PC-3 (cell line): ENCODE measurements around the gene NLRP9. TPM values are rescaled to one million over a fixed set of nuclear protein-coding genes. Genes with fewer than 3 reads are reported as not detected.

ENCODE experiments used
- ATAC-seq: fragments of 200-7000 bp; cut with Tn5 transposase; 2 replicates; pipeline ENCODE4 v1.9.1; 2020; ENCODE audit warnings: mild to moderate bottlenecking, moderate library complexity
- BruUV-seq: library from RNA; stranded (reverse); fragments of 400-500 nt; replicated peaks from 2 replicates; lab custom pipeline; 2021; lab: Mats Ljungman, UMichigan
- CTCF ChIA-PET: fragments of 300-600 bp; sonication (Branson Sonifier 250); formaldehyde crosslinking; loops from one replicate; lab custom pipeline; 2022; ENCODE audit warnings: antibody characterized with exemption; lab: Charles Lee
- POLR2A ChIA-PET: fragments of 300-600 bp; sonication (Branson Sonifier 250); formaldehyde crosslinking; loops from one replicate; lab custom pipeline; 2022; ENCODE audit warnings: antibody characterized with exemption; ENCODE audit not compliant: unreplicated experiment; lab: Charles Lee
- DNase-seq: peaks from one replicate; pipeline ENCODE4 v3.0.0-alpha.2; 2015
- H2AFZ ChIP-seq: fragments of 300-600 bp; sonication (generic); 2 replicates; pipeline ENCODE4 v1.6.0; 2016; ENCODE audit warnings: antibody characterized with exemption, low read length
- H3F3A ChIP-seq: fragments of 300-600 bp; sonication (generic); one replicate; pipeline ENCODE4 v1.6.0; 2017; ENCODE audit warnings: antibody characterized with exemption, low read length, control low read depth, mild to moderate bottlenecking; ENCODE audit not compliant: unreplicated experiment
- H3K27ac ChIP-seq: fragments of 300-600 bp; sonication (generic); 2 replicates; pipeline ENCODE4 v1.5.1; 2016; ENCODE audit warnings: mild to moderate bottlenecking, low read length
- H3K27me3 ChIP-seq: fragments of 300-600 bp; sonication (generic); 2 replicates; pipeline ENCODE4 v1.6.1; 2016; ENCODE audit warnings: low read length, mixed read lengths
- H3K36me3 ChIP-seq: fragments of 300-600 bp; sonication (generic); 2 replicates; pipeline ENCODE4 v1.6.1; 2016; ENCODE audit warnings: low read depth, mixed run types, low read length, mixed read lengths
- H3K4me1 ChIP-seq: fragments of 300-600 bp; sonication (generic); 2 replicates; pipeline ENCODE4 v1.5.1; 2016; ENCODE audit warnings: low read length; ENCODE audit not compliant: insufficient read depth
- H3K4me2 ChIP-seq: fragments of 300-600 bp; sonication (generic); 2 replicates; pipeline ENCODE4 v1.6.0; 2016; ENCODE audit warnings: low read length
- H3K4me3 ChIP-seq: fragments of 300-600 bp; sonication (generic); 2 replicates; pipeline ENCODE4 v1.5.1; 2016; ENCODE audit warnings: mild to moderate bottlenecking, low read length, mixed read lengths
- H3K79me2 ChIP-seq: fragments of 300-600 bp; sonication (generic); 2 replicates; pipeline ENCODE4 v1.6.1; 2017; ENCODE audit warnings: low read length, mixed read lengths
- H3K9ac ChIP-seq: fragments of 300-600 bp; sonication (generic); 2 replicates; pipeline ENCODE4 v1.6.0; 2016; ENCODE audit warnings: mild to moderate bottlenecking, low read length
- H3K9me2 ChIP-seq: fragments of 300-600 bp; sonication (generic); replicated peaks from 2 replicates; pipeline ENCODE4 v1.6.1; 2016; ENCODE audit warnings: mixed run types, low read length, mixed read lengths
- H3K9me3 ChIP-seq: fragments of 300-600 bp; sonication (generic); 2 replicates; pipeline ENCODE4 v1.6.1; 2016; ENCODE audit warnings: low read length, mixed read lengths
- H4K20me1 ChIP-seq: fragments of 300-600 bp; sonication (generic); 2 replicates; pipeline ENCODE4 v1.6.1; 2016; ENCODE audit warnings: low read length, mixed read lengths
- CTCF ChIP-seq: fragments of 300-600 bp; sonication (generic); conservative IDR thresholded peaks from 2 replicates; pipeline ENCODE4 v1.5.1; 2017; ENCODE audit warnings: antibody characterized with exemption, low read depth, mild to moderate bottlenecking, low read length
- EZH2 ChIP-seq: fragments of 300-600 bp; sonication (generic); IDR thresholded peaks from one replicate; pipeline ENCODE4 v1.6.1; 2017; ENCODE audit warnings: antibody characterized with exemption, mild to moderate bottlenecking, low read length; ENCODE audit not compliant: unreplicated experiment
- EZH2phosphoT487 ChIP-seq: fragments of 300-600 bp; sonication (generic); IDR thresholded peaks from 2 replicates; pipeline ENCODE4 v1.6.1; 2018; ENCODE audit warnings: mild to moderate bottlenecking, antibody characterized with exemption, low read length, borderline replicate concordance
- intact Hi-C: fragments of 100-400 bp; cut with micrococcal nuclease; formaldehyde crosslinking; loops from 2 replicates; pipeline ENCODE4 v1.9.0; 2023
- total RNA-seq: library from RNA; depleted of rRNA; stranded (reverse); fragments of >200 nt; gene quantifications from 2 replicates; pipeline ENCODE4 v1.2.3, GENCODE V29; 2014

Gene NLRP9
- total RNA-seq, 1 experiment from 2014 or later: not detected

DNA sequence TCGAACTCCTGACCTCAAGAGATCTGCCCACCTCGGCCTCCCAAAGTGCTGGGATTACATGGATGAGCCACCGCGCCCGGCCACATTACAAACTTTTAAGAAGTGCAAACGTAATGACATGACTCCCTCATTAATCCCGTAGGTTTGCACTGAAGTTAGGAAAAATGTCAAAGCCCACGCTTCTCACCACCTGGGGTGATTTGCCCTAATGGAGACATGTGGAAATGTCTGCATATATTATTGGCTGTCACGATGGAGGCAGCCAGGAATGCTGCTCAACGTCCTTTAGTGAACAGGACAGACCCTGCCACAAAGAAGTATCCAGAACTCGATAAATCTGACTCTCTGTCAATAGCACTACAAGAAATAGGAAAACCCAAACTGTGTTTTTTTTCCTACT lies 21.0 kb downstream of the NLRP9 start:
- intact Hi-C loops: no loop called here
- DNase-seq: no peak
- no peak for ATAC-seq
- H3K4me2 ChIP-seq: no peak overlapping the region
- H3K27ac ChIP-seq: no peak overlapping the region
- no peaks in the 10 kb centered on the region for H3K9me2 ChIP-seq
- H3F3A ChIP-seq: no peaks in the 10 kb centered on the region
- TF ChIP-seq EZH2phosphoT487 (no peak), EZH2 (no peak), CTCF (no peak)
- POLR2A ChIA-PET: no interaction called here
- no peaks in the 10 kb centered on the region for H3K79me2 ChIP-seq
- no peaks in the 10 kb centered on the region for H3K36me3 ChIP-seq
- no peak overlapping the region for H2AFZ ChIP-seq
- no peak overlapping the region for H3K4me3 ChIP-seq
- H3K9ac ChIP-seq: no peak overlapping the region
- H3K4me1 ChIP-seq: no peaks in the 10 kb centered on the region
- no TSS peak for BruUV-seq
- CTCF ChIA-PET: no interaction called here
- 0 out of 2 replicates have a peak, but pooled peaks cover 7% of the 10 kb centered on the region for H3K9me3 ChIP-seq
- H3K27me3 ChIP-seq: peaks cover 75% of the 10 kb centered on the region
- H4K20me1 ChIP-seq: no peaks in the 10 kb centered on the region

- no TSS peak for BruUV-seq
- POLR2A ChIA-PET: no interaction called here
- H4K20me1 ChIP-seq: no peaks in the 10 kb centered on the region
Measured at GRCh38 chr19:55716531-55716930, 21.7 kb downstream of the NLRP9 start.

More at GRCh38 chr19:55716531-55716930, 21.7 kb downstream of the NLRP9 start:
- no peak for TF ChIP-seq EZH2phosphoT487
- TF ChIP-seq EZH2: no peak
- no peak for TF ChIP-seq CTCF
- Histone ChIP-seq H3K4me1 (no peaks in the 10 kb centered on the region), H3K36me3 (no peaks in the 10 kb centered on the region), H3K9me3 (0 out of 2 replicates have a peak, but pooled peaks cover 7% of the 10 kb centered on the region), H3K27me3 (peaks cover 74% of the 10 kb centered on the region), H3K9me2 (no peaks in the 10 kb centered on the region), H3K9ac (no peak overlapping the region), H3K27ac (no peak overlapping the region), H2AFZ (no peak overlapping the region), H3F3A (no peaks in the 10 kb centered on the region), H3K79me2 (no peaks in the 10 kb centered on the region), H3K4me2 (no peak overlapping the region), H3K4me3 (no peak overlapping the region)
- ATAC-seq (no peak), DNase-seq (no peak)
- CTCF ChIA-PET: no interaction called here
- intact Hi-C loops: no loop called here
